C4-2B (cell line): Measurements from ENCODE around the gene LUC7L2.

ENCODE experiments used
- ZFX ChIP-seq: fragments of 450-650 bp; IDR thresholded peaks from 2 replicates; pipeline ENCODE4 v1.6.1; 2017
- TF ChIP-seq, protein P1 (sequence below): fragments of 450-650 bp; conservative IDR thresholded peaks from 2 replicates; pipeline ENCODE4 v1.5.1; 2017; ENCODE audit warnings: mild to moderate bottlenecking

DNA sequence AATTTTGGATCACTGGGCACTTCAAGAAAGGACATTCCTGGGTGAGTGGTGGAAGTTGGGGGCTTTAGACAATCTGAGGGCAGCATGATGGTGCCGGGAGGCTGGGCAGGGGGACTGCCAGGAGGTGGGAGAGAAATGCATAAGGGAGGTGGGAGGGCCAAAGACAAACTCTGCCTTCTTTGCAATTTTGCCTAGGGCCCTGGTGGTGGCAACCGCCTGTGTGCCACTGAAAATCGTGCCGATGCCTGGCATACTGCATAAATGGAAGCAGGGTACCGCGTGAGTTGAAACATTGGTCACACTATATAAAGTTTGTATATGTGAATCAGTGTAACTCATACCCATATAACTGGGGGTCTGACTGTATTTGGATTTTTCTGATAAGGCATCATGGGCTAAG is 3.3 kb downstream of the LUC7L2 start:
- TF ChIP-seq, protein P1, sequence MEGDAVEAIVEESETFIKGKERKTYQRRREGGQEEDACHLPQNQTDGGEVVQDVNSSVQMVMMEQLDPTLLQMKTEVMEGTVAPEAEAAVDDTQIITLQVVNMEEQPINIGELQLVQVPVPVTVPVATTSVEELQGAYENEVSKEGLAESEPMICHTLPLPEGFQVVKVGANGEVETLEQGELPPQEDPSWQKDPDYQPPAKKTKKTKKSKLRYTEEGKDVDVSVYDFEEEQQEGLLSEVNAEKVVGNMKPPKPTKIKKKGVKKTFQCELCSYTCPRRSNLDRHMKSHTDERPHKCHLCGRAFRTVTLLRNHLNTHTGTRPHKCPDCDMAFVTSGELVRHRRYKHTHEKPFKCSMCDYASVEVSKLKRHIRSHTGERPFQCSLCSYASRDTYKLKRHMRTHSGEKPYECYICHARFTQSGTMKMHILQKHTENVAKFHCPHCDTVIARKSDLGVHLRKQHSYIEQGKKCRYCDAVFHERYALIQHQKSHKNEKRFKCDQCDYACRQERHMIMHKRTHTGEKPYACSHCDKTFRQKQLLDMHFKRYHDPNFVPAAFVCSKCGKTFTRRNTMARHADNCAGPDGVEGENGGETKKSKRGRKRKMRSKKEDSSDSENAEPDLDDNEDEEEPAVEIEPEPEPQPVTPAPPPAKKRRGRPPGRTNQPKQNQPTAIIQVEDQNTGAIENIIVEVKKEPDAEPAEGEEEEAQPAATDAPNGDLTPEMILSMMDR: no peak
- TF ChIP-seq ZFX: no peak
